ENCODE results near the gene TMEM18. TPM values are rescaled to one million over a fixed set of nuclear protein-coding genes. Genes with fewer than 3 reads are reported as not detected.

Gene TMEM18
- total RNA-seq, 1 experiment from 2014 or later = 19.0 TPM

GRCh38 chr2:635687-636621, 41.3 kb downstream of the TMEM18 start:
- TF ChIP-seq, protein P1, sequence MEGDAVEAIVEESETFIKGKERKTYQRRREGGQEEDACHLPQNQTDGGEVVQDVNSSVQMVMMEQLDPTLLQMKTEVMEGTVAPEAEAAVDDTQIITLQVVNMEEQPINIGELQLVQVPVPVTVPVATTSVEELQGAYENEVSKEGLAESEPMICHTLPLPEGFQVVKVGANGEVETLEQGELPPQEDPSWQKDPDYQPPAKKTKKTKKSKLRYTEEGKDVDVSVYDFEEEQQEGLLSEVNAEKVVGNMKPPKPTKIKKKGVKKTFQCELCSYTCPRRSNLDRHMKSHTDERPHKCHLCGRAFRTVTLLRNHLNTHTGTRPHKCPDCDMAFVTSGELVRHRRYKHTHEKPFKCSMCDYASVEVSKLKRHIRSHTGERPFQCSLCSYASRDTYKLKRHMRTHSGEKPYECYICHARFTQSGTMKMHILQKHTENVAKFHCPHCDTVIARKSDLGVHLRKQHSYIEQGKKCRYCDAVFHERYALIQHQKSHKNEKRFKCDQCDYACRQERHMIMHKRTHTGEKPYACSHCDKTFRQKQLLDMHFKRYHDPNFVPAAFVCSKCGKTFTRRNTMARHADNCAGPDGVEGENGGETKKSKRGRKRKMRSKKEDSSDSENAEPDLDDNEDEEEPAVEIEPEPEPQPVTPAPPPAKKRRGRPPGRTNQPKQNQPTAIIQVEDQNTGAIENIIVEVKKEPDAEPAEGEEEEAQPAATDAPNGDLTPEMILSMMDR (IDR thresholded peaks at IDR 0.05; ENCODE audit: unreplicated experiment) = no peak
- no TSS peak for BruUV-seq (replicated peaks)
- Mint-ChIP-seq H3K36me3 (ENCODE audit: insufficient read depth, unreplicated experiment) (no peaks in the 10 kb centered on the region), H3K27me3 (ENCODE audit: unreplicated experiment) (no peaks in the 10 kb centered on the region), H3K9me3 (ENCODE audit: low read depth, unreplicated experiment) (no peaks in the 10 kb centered on the region), H3K4me1 (ENCODE audit: low read depth, unreplicated experiment) (peaks cover 25% of the 10 kb centered on the region), H3K27ac (ENCODE audit: unreplicated experiment) (no peak overlapping the region), H3K4me3 (ENCODE audit: low read depth, unreplicated experiment) (no peak overlapping the region)
- DNase-seq = no peak
- intact Hi-C loops (cut with micrococcal nuclease; ENCODE audit: unreplicated experiment) = loop anchor here (1.0 kb wide), 1 partner anchor 101 kb away; no protein-coding TSS in a partner anchor
- CTCF ChIA-PET = interaction anchor here (0.8 to 1.1 kb wide), 3 partner anchors 41 to 107 kb away, joined by 3 to 5 read pairs (median 4); partner anchors contain the start of gene TMEM18

DNA sequence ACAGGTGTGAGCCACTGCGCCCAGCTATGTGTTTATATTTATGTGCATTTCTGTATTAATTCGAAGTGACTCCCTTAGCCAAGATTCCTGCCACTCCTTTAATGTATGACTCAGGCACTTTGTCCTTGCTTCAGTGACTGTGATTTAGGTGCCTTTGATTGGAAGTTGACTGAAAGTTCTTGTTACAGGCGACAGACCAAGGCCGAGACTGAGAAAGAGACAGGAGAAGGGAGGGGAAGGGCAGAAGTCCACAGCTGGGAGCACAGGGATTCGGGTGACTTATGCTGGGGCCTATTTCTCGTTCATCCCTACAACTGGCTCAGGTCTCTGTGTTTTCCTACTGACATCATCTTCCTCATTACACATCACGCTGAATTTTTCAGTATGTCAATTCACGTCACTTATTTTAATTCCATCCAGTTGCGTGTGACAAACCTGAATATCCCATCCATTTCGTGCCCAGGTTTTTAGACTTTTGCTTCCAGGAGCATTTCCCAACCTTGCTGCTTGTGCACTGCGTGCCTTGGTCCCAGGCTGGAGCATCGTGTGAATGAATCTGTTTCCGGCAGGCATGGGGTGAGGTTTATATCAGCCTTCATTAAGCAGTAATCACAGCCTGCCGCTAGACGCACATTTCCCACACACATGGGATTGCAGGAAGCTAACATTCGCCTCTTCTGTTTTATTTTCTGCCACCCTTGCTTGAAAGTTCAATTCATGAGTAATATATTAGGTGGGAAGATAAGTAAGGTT, 42.4 kb downstream of the TMEM18 start:
- H3K9me3 Mint-ChIP-seq (ENCODE audit: low read depth, unreplicated experiment) = no peaks in the 10 kb centered on the region
- CTCF ChIA-PET = interaction anchor here (0.5 to 1.4 kb wide), 5 partner anchors 42 to 106 kb away, joined by 3 to 5 read pairs (median 3); partner anchors contain the start of gene TMEM18
- peak; percentile 47 for DNase-seq
- TF ChIP-seq, protein P1 (IDR thresholded peaks at IDR 0.05; ENCODE audit: unreplicated experiment) = no peak
- BruUV-seq (replicated peaks) = no TSS peak
- intact Hi-C loops (cut with micrococcal nuclease; ENCODE audit: unreplicated experiment) = loop anchor here (1.0 kb wide), 1 partner anchor 100 kb away; no protein-coding TSS in a partner anchor
- no peaks in the 10 kb centered on the region for H3K36me3 Mint-ChIP-seq (ENCODE audit: insufficient read depth, unreplicated experiment)
- peak overlapping the region; percentile 36 for H3K4me3 Mint-ChIP-seq (ENCODE audit: low read depth, unreplicated experiment)
- peaks cover 23% of the 10 kb centered on the region for H3K4me1 Mint-ChIP-seq (ENCODE audit: low read depth, unreplicated experiment)
- H3K27ac Mint-ChIP-seq (ENCODE audit: unreplicated experiment) = peak overlapping the region; percentile 91
- H3K27me3 Mint-ChIP-seq (ENCODE audit: unreplicated experiment) = no peaks in the 10 kb centered on the region

GRCh38 chr2:634041-634440, 43.2 kb downstream of the TMEM18 start:
- TF ChIP-seq, protein P1 (IDR thresholded peaks at IDR 0.05; ENCODE audit: unreplicated experiment) = no peak
- Mint-ChIP-seq H3K27me3 (ENCODE audit: unreplicated experiment) (no peaks in the 10 kb centered on the region), H3K36me3 (ENCODE audit: insufficient read depth, unreplicated experiment) (peaks cover under 1% of the 10 kb centered on the region), H3K4me1 (ENCODE audit: low read depth, unreplicated experiment) (peaks cover 23% of the 10 kb centered on the region), H3K4me3 (ENCODE audit: low read depth, unreplicated experiment) (no peak overlapping the region), H3K27ac (ENCODE audit: unreplicated experiment) (peak overlapping the region; percentile 91), H3K9me3 (ENCODE audit: low read depth, unreplicated experiment) (no peaks in the 10 kb centered on the region)
- no TSS peak for BruUV-seq (replicated peaks)
- intact Hi-C loops (cut with micrococcal nuclease; ENCODE audit: unreplicated experiment) = no loop called here
- CTCF ChIA-PET = interaction anchor here (0.8 to 1.4 kb wide), 2 partner anchors 47 to 104 kb away, joined by 3 read pairs; no protein-coding TSS in a partner anchor
- no peak for DNase-seq

DNA sequence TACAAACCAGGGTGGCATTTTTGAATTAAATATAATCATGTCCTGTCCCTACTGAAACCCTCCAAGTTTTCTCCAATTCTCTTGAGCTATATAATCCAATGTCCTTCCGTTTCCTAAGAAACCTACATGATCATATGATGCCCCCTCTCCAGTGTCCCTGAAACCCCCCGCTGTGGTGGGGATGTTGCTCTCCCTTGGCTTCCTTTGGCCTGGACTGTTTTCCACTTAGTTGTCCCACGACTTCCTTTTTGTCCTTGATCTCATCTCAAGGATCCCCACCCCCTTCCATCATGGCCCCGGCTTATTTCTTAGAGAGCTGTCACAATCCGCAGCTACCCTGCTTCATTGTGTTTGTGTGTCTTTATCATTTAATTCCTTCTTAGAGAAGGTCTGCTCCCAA, 43.8 kb downstream of the TMEM18 start:
- BruUV-seq (replicated peaks) = no TSS peak
- CTCF ChIA-PET = interaction anchor here (1.4 kb wide), 1 partner anchor 104 kb away, joined by 3 read pairs; no protein-coding TSS in a partner anchor
- H3K9me3 Mint-ChIP-seq (ENCODE audit: low read depth, unreplicated experiment) = no peaks in the 10 kb centered on the region
- DNase-seq = no peak
- H3K27me3 Mint-ChIP-seq (ENCODE audit: unreplicated experiment) = no peaks in the 10 kb centered on the region
- TF ChIP-seq, protein P1 (IDR thresholded peaks at IDR 0.05; ENCODE audit: unreplicated experiment) = no peak
- peaks cover 7% of the 10 kb centered on the region for H3K36me3 Mint-ChIP-seq (ENCODE audit: insufficient read depth, unreplicated experiment)
- H3K27ac Mint-ChIP-seq (ENCODE audit: unreplicated experiment) = peak overlapping the region; percentile 91
- no peak overlapping the region for H3K4me3 Mint-ChIP-seq (ENCODE audit: low read depth, unreplicated experiment)
- intact Hi-C loops (cut with micrococcal nuclease; ENCODE audit: unreplicated experiment) = loop anchor here (1.0 kb wide), 1 partner anchor 46 kb away; no protein-coding TSS in a partner anchor
- peaks cover 23% of the 10 kb centered on the region for H3K4me1 Mint-ChIP-seq (ENCODE audit: low read depth, unreplicated experiment)

Data from Calu3 (cell line).